Activated CD4-positive, alpha-beta T cell treated with anti-CD3 and anti-CD28 coated beads, Interleukin-10, Interleukin-2, amounts not matched to agents 100 ng/mL and 50 ng/mL, durations not matched to agents 16 hours and 8 hours (primary cell): ENCODE results near the gene SLC24A4.
"Not testable (repeated sequence)": the region's sequence is repeated elsewhere in the genome, so short reads cannot be mapped to it uniquely, and the experiment has no call there.

Experiments used
- DNase-seq: peaks from one replicate; pipeline ENCODE4 v3.0.0-alpha.2; 2020

SLC24A4 gene

DNA sequence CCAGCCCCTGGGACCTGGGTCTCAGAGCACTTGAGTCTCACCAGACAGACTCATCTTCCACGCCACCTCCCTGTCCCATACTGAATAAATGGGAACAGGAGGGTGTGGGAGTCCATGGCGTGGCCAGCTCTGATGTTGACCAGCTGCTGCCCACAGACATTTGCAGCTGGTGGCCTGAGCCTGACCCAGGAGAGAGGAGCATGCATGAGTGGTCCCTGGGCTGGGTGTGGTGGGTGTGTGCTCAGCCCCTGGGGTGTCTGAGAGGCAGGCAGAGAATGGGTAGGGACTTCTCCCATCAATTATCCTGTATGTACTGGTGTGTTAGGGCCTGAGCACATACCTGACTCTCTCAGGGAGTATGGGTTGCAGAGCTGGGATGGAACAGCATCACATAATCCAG lies 49.3 kb downstream of the SLC24A4 start:
- DNase-seq: no peak

DNA sequence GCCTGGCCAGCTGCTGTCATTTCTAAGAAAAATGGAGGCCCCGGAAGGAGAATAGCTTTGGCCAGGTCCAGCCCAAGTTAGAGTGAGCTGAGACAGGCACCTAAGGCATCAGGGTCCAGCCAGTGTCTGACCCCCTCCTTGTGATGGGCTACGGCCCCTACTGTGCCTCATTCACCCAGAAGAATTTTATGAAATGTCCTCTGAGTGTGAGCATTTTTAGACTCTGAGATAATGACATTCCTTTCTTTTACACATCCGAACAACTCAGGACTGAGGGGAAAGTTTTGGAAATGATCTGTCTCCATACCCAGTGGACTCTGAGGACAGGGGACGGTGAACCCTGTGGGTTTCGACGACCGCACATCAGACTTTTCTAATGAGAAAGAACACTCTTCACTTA lies 50.4 kb downstream of the SLC24A4 start:
- no peak for DNase-seq

DNA sequence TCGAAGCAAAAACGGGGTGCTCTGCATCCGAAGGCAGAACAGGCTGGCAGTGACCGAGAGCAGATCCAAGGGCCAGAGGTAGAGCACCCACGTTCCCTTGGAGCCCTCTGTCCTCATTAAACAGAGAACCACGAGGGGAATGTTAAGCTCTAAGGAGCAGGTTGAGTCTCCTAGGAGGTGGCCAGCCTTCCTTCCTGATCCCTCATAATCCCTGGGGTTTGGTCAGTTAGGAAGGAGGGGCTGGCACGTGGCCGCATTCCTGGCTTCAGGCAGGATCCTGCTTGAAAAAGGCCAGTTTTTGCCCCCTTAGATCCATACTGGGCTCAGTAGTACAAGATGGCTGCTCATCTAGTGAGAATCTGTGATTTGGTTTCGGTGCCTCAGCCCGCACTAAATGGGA lies 57.2 kb downstream of the SLC24A4 start:
- DNase-seq: no peak

DNA sequence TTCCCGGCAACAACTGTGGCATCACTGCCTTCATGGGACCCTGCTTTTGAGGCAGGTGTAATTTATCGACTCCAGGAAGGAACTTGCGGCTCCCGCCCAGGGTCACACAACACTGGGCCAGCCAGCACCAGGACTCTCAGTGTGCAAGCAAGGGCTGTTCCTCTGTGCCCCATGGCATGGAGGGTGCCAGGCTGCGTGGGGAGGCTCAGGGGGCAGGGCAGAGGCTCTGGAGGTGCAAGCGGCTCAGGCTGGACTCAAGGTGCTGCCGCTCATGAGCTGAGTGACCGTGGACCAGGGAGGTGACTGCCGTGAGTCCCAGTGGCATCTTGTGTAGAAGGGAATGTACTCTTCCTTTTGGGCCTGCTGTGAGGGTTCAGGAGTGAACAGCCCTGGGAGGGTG lies 57.6 kb downstream of the SLC24A4 start:
- DNase-seq: no peak

DNA sequence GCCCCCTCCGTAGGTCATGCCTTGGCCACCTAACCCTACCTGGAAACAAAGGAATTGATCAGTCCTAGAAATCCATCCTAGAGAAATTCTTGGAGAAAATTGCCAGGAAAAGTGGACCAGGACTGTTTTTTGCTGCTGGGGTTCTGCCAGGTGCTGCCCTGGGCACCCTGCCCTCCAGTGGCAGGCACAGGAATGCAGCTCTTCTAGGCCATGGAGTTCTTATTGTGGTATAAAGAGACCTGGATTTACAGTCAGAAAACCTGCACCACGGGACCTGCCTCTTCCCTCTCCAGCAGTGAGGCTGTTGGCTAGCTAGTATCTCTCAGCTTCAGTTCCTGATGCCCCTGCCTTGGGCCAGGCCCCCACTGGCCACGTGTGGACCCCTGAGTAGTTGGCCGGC lies 59.7 kb downstream of the SLC24A4 start:
- no peak for DNase-seq

DNA sequence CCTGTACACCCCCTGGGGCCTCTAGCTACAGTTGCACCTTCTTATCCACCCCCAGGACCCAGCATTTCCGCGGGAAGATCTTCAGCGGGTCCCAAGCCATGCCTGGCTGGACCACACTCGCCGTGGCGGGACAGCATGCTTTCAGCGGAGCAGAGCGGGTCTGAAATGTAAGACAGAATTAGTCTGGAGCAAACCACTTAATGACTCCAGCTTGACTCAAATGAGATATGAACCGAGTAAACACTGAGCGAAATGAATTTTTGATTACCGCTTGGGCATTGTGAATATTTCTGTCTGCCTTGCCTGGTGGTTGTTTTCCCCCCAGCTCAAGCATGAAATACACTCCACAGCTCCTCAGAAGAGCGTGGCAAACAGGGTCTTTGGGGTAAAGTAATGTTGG lies 60.8 kb downstream of the SLC24A4 start:
- DNase-seq: no peak

DNA sequence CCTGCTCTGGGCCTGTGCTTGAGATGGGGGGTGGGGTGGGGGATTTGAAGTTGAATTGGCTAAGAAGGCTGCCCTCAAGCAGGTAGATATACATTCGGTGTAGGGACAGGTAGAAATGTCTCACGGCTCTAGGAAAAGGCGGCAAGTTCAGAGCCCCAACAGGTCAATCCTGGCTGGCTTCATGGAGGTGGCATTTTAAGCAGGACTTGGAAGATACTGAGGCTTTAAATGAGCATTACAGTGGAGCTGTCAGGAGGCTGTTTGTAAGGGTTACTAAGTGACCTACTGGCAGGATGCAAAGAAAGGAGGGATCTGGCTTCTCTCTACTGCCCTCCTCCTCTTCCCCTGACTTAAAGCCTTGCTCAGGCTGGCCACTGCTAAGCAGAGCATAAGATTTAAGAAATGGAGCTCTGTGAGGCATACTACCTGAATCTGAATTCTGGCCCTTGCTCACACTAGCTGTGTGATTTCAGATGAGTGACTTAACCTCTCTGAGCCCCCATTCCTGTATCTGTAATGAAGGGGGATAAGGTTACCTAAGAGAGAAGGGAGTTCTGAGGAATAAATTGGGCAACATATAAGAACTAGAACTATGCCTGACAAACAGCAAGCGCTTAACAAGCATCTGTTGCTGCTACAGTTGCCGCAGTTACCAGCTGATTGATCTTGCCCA lies 61.6 kb downstream of the SLC24A4 start:
- DNase-seq: no peak

DNA sequence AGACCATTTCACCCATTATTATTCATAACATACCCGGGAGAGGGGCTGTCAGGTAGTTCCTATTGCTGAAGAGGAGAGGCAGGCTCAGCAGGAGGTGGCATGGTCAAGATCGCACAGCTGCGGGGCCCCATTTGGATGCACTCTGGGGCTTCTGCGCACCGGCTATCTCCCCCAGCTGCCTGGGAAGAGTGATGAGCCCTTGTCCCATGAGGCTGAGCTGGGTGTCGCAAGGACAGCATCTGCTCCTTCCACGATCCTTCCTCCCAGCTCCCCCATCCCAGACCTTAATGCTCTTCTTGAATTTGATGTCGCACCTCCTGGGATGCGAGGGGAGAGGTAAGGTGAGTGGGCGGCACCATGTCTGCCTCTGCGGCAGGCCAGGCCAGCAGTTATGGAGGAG lies 62.6 kb downstream of the SLC24A4 start:
- no peak for DNase-seq

DNA sequence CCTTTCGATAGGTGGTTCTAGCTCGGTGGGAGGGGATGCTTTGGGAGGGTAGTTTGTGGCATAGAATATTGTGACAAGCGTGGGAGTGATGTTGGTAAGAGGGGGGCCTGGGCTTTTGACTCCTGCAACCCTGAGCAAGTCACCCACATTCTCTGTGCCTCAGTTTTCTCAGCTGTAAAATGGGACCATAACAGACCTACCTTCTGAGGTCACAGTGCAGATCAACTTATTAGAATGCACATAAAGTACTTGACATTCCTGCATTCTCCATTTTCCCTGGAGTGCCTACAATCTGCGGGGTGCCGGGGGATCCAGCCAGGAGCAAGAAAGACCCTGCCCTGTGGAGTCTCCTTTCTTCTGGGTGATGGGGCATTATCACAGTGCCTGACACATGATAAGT lies 63.2 kb downstream of the SLC24A4 start:
- DNase-seq: no peak

DNA sequence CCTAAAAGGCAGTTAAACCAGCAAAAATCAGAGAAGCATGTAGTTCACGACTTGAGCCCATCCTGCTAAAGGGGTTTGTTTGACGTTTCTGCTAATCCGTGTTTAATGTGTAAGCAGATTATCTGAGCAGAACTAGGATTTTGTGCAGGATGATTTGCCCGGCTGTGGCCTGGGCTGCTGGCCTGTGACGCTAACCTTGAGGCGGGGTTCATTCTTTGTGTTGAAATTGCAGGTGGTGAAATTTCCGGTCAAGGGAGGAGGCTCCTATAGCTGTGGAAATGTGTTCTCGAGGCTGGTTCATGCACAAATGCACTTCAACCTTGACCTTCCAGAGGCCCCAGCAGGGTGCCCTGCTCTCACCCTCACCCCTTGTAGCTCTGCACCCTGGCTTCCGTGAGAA lies 63.7 kb downstream of the SLC24A4 start:
- DNase-seq: no peak

DNA sequence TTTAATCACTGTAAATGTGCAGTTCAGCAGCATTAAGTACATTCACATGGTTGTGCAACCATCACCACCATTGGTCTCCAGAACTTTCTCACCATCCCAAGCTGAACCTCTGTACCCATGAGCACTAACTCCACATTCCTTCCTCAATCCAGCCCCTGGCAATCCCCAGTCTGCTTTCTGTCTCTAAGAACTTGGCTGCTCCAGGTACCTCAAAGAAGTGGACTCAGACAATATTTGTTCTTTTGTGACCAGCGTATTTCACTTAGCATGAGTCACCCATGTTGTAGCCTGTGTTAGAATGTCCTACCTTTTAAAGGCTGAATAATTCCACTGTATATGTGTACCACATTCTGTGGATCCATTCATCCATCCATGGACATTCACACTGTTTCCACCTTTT lies 64.6 kb downstream of the SLC24A4 start:
- no peak for DNase-seq

DNA sequence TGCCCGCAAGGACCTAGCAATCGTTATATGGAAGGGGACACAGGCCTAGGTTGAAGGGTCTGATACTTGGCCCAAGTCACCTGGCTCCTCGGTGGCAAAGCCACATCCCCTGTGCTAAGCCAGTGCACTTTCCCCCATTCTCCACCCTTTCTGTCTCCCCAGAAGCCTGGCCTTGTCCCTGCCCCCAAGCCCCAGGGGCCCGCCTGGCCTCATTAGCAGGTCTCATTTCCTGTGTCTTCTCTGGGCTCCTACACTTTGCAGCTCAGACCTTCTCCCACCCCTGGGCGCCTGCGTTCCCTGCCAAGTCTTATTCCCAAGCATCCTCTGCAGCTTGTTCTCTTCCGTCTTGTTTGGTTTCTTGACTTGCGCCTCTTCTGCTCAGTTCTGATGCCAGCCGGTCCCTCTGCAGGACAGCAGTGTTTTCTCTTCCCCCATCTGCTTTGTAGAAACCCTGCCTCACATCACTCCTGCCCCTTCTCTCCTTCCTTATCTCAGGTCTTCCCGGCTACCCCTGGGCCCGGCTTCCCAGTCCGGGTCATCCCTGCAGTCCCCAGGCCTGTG lies 66.7 kb downstream of the SLC24A4 start:
- no peak for DNase-seq

DNA sequence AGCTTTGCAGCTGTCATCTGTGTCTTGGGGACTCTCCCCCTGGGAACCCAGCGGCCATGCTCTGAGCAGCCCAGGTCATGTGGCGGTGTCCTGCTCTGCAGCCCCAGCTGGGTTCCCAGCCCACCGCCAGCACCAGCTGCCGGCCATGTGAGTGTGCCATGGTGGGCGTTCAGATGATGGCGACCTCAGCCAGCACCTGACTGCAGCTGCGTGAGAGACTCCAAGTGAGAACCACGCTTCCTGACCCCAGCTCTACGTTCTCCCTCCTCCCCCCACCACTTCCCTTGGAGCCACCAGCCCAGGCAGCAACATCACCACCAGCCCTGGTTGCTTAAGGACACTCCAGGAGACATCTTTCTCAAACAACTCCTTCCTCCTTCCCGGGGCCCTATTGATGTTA lies 68.8 kb downstream of the SLC24A4 start:
- DNase-seq: no peak

DNA sequence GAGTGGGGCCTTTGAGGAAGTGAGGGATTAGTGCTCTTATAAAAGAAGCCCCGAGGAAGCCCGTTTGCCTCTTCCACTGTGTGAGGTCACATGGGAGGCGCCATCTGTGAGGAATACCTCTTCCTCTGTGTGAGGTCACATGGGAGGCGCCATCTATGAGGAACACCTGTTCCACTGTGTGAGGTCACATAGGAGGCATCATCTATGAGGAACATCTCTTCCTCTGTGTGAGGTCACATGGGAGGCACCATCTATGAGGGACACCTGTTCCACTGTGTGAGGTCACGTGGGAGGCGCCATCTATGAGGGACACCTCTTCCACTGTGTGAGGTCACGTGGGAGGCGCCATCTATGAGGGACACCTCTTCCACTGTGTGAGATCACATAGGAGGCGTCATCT lies 69.7 kb downstream of the SLC24A4 start:
- no peak for DNase-seq

DNA sequence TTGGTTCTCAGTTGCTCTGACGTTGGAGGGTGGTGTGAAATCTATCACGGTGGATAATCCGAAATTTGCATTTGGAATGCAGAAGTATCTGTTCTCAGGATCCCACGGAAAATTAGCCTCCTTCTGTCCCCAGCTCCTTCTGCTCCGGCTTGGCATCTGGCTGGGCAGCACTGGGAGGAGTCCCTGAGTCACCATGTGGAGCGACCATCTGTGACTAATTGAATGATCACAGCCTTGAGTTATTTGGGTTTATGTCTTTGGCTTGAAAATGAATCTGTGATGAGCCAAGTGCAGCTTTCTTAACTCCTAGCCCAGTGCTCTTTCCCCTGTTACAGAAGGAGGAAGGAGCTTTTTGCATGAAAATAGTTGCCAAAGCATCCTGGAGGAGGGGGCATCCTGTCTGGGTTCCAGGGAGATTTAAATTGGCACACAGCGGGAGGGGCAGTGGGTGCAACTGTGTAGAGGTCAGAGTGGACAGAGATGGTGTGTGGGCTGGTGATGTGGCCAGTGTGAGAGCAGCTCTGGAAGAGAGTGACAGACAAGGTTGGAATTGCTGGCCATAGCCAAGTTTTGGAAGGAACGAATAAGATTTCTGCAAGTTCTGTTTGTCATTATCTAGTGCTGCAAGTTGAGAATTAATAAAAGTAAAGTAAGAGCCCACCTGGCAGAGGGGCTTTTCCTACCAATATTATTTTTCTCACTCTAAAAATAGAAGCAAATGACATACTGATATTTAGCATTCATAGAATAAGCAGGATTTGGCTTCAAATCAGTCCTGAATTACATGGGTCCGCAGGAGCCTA lies 74.4 kb downstream of the SLC24A4 start:
- DNase-seq: no peak

DNA sequence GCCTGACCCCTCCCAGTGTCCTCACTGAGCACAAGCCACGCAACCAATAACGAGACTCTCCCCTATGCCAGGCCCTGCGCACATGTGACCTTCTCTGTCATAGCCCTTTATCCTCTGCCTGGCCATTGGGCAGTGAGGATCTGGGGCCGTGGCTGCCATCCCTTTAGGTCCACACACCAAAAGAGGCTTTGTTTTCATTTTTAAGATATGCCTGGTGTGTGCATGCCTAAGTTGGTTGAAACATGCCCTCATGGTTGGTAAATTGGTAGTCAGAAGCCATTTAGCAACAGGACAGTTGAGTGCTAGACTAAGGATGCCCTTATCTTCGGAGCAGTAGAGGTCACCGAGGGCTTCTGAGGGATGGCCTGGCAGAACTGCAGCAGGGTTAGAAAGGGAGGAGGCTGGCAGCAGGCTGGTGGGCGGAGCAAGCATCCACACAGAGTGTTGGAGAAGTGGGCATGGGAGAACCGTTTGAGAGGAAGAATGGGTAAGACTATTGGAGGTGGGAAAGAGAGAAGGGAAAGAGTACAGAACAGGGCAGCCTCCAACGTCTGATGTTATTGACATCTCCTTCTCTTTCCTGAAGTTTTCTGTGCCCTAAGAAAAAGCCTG lies 75.1 kb downstream of the SLC24A4 start:
- DNase-seq: no peak

DNA sequence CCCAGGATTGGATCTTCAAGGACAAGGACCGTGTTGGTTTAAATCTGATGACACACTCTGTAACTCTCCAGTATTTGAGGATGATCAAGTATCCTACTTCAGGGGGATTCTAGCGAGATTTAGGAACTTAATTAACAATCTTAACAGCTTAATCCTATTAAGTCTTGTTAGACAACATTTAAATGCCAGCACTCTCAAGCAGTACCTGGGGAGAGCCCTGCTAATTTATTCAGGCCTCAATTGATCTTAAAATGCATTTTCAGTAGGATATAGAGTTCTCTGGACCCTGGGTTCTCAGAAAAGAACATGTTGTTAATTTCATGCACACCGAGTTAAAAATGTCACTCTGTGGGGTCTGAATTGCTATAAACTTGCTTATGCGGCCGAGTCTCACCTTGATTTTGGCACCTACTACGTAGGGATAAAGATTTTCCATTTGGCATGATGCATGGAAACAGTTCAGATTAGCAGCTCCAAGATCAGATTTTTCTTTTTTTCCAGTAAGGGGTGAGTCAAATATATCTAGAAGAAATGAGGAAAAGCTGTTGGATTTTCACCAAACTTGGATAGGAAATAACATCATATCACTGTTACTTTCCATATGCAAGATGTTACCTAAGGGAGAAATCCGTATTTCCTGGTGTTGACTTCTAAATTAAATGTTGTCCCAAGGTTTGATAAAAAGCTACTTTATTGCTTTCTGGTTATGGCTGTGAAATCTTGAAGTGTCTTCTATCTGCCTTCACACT lies 76.1 kb downstream of the SLC24A4 start:
- no peak for DNase-seq

DNA sequence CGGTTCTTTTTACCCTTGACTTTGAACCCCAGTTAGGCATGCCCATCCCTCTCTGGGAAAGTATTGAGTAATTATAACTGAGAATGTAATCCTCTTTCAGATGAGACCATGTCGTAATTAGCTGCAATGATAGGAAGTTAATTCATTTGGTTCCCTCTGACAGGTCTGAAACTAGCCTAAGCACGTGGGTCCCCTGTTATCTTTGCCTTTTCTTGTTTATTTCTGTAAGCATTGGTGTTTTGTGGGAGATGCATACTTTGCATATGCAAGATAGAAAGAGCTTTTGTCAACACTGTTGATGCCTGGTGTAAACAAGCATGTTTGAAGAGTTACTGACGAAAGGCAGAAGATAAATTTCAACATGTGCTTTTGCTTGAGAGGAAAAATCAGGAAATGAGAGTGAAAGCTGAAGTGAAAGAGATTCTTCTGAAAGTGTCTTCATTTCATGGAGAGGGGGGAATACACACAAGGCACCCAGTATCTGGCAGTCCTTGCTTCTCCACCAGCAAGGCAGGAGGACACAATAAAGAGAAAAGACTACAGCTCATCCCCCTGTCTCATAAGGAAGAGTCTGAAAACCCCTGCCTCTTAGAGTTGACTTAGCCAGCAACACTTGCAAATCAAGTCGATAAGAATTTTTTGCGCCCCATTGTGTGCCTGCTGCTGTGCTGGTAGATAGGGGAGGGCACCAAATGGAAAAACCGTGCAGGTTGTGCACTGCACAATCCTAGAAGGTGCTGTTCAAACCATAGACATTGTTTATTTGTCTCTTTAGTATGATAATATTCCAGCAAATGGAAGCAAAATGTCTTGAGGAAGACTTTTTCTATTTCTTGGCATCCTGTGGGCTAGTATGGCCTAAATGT lies 77.8 kb downstream of the SLC24A4 start:
- no peak for DNase-seq

DNA sequence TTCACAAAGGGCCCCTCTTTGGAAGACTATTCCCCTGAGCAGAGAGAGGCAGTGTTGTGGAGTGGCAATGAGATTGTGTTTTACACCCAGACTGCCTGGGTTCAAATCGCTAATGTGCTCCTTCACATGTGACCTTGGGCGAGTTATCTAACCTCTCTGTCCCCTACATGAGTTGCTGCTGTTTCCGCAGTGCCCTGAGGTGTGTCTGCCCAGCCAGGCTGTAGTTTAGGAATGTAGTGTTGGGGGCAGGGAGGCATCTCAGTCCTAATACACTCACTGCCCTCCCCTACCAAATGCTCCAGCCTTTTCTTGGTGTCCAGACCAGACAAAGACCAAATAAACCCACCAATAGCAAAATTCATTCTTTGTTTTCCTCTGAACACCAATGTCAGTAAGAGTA lies 78.6 kb downstream of the SLC24A4 start:
- DNase-seq: no peak

DNA sequence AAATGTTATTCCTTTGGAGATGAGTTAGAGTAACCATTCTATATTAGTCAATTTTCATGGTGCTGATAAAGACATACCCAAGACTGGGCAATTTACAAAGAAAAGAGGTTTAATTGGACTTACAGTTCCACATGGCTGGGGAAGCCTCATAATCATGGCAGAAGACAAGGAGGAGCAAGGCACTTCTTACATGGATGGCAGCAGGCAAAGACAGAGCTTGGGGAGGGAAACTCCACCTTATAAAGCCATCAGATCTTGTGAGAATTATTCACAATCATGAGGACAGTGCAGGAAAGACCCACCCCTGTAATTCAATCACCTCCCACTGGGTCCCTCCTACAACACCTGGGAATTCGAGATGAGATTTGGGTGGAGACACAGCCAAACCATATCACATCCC lies 79.5 kb downstream of the SLC24A4 start:
- DNase-seq: not testable (repeated sequence)

DNA sequence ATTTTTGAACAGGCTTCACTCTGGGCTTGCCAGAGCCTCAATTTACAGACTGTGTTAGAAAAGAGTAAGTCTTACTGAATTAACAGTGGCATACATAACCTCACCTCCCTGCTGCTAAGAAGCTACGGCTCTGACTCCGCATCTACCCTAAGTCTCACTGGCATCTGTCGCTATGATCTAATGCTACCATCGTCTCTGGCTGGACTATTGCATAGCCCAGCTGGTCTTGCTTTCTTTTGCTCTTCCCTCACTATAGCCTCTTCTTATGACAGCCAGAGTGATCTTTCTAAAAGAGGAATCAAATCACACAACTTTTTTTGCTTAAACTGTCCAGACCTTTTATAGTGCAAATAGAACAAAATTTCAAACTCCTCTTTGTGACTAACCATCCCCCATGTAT lies 81.1 kb downstream of the SLC24A4 start:
- DNase-seq: no peak

DNA sequence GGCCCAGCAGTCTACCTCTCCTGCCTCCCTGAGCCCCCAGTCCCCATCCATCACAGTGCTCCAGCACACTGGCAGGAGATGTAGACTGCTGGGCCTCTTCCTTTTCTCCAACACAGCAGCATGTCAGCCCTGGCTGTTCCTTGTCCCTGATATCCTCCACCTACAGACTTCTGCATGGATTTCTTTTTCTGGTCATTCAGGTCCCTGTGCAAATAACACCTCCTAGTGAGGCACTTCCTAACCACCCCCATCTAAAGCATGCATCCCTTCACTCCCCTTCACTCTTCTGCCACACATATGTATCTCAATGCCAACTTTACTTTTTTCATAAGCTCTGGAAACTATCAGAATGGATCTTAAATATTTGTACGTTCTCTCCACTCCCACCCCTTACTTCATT lies 81.5 kb downstream of the SLC24A4 start:
- no peak for DNase-seq
